Gastrocnemius medialis (tissue), 4 donors: ENCODE data around the gene MMP28.

Experiments
- POLR2A ChIP-seq, 2 donors: fragments of 450-650 bp; IDR thresholded peaks; one replicate each; pipeline ENCODE4 v1.6.1; 2017; ENCODE audit warnings: antibody characterized with exemption in 2 of 2, mild to moderate bottlenecking in 2 of 2, moderate library complexity in 2 of 2
- TF ChIP-seq, protein P1 (sequence below), 5 experiments: fragments of 450-650 bp in 3 of 5; fragments of 200-600 bp in 2 of 5; sonication (generic) in 2 of 5; IDR thresholded peaks in 4 of 5; conservative IDR thresholded peaks in 1 of 5; 1 replicate in 4 of 5; 2 replicates in 1 of 5; pipeline ENCODE4 v1.5.1; 2016 to 2019; ENCODE audit warnings: antibody characterized with exemption in 5 of 5, mild to moderate bottlenecking in 3 of 5, moderate library complexity in 3 of 5

DNA sequence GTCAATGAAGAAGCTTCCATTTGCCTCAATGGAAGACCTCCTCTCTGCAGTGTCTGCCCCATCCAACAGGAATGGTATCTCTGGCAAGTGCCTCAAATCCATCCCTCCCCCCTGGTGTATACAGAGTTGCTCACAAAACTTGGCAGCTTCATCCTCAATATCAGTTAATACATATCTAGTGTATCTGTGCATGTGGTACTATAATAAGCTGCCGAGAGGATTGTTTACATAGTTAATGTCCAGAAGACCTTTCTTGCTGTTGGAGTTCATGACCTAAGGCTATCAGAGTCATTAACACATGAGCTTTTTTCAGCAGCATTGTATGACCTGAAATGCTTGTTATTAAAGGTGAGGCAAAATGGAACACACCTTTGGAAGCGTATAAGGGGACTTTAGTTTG is 78.0 kb downstream of the MMP28 start:
- TF ChIP-seq, protein P1, sequence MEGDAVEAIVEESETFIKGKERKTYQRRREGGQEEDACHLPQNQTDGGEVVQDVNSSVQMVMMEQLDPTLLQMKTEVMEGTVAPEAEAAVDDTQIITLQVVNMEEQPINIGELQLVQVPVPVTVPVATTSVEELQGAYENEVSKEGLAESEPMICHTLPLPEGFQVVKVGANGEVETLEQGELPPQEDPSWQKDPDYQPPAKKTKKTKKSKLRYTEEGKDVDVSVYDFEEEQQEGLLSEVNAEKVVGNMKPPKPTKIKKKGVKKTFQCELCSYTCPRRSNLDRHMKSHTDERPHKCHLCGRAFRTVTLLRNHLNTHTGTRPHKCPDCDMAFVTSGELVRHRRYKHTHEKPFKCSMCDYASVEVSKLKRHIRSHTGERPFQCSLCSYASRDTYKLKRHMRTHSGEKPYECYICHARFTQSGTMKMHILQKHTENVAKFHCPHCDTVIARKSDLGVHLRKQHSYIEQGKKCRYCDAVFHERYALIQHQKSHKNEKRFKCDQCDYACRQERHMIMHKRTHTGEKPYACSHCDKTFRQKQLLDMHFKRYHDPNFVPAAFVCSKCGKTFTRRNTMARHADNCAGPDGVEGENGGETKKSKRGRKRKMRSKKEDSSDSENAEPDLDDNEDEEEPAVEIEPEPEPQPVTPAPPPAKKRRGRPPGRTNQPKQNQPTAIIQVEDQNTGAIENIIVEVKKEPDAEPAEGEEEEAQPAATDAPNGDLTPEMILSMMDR (IDR thresholded peaks at IDR 0.05 in 4 of 5, conservative IDR thresholded peaks at IDR 0.05 in 1 of 5), result no peak
- TF ChIP-seq POLR2A (IDR thresholded peaks at IDR 0.05), result no peak
